HEK293 (cell line): ENCODE results near the gene CENPX.
"Not testable (repeated sequence)": the region's sequence is repeated elsewhere in the genome, so short reads cannot be mapped to it uniquely, and the experiment has no call there.

Source experiments
- CTCF ChIA-PET: fragments of 350-600 bp; formaldehyde crosslinking; extraction: SDS; loops from one replicate; lab custom pipeline; 2021; ENCODE audit warnings: antibody characterized with exemption; lab: Yijun Ruan, JAX
- POLR2A ChIA-PET: fragments of 300-600 bp; formaldehyde crosslinking; extraction: SDS; loops from one replicate; lab custom pipeline; 2020; ENCODE audit warnings: antibody characterized with exemption, inconsistent platforms; lab: Yijun Ruan, JAX
- H3K27ac ChIP-seq: fragments of 200-500 bp; sonication (Bioruptor generic); 2 replicates; pipeline ENCODE4 v1.5.1; 2014; ENCODE audit warnings: low read depth, low read length, control low read depth, inconsistent platforms; ENCODE audit errors: extremely low read depth
- H3K36me3 ChIP-seq, 2 experiments: fragments of 200-500 bp in 1 of 2; sonication (Bioruptor generic) in 1 of 2; 1 replicate in 1 of 2; 2 replicates in 1 of 2; pipeline ENCODE4 v1.5.1; 2014 to 2017; ENCODE audit warnings: inconsistent platforms in 2 of 2, low read length in 2 of 2; ENCODE audit not compliant: control insufficient read depth in 2 of 2, insufficient read depth in 1 of 2
- H3K4me1 ChIP-seq: fragments of 200-500 bp; sonication (Bioruptor generic); 2 replicates; pipeline ENCODE4 v1.5.1; 2014; ENCODE audit warnings: mild to moderate bottlenecking, low read length, inconsistent platforms; ENCODE audit not compliant: control insufficient read depth, insufficient read depth
- H3K4me3 ChIP-seq: 2 replicates; pipeline ENCODE4 v1.5.1; 2011; ENCODE audit warnings: low read depth, mild to moderate bottlenecking, control low read depth, low read length, moderate library complexity
- H3K9me3 ChIP-seq: fragments of 200-500 bp; sonication (Bioruptor generic); 2 replicates; pipeline ENCODE4 v1.5.1; 2014; ENCODE audit warnings: low read depth, low read length, inconsistent platforms; ENCODE audit not compliant: control insufficient read depth, insufficient read depth
- AEBP2 ChIP-seq: fragments of 450-650 bp; formaldehyde crosslinking; IDR thresholded peaks from 2 replicates; pipeline ENCODE4 v1.5.1; 2016; ENCODE audit warnings: missing biosample characterization, missing genetic modification characterization, borderline replicate concordance
- KLF10 ChIP-seq: fragments of 450-650 bp; IDR thresholded peaks from 2 replicates; pipeline ENCODE4 v1.5.1; 2018; ENCODE audit warnings: missing biosample characterization, mild to moderate bottlenecking, missing genetic modification characterization
- KLF8 ChIP-seq: fragments of 450-650 bp; formaldehyde crosslinking; IDR thresholded peaks from 2 replicates; pipeline ENCODE4 v1.5.1; 2016; ENCODE audit warnings: missing biosample characterization, missing genetic modification characterization
- OVOL3 ChIP-seq: fragments of 450-650 bp; formaldehyde crosslinking; IDR thresholded peaks from 2 replicates; pipeline ENCODE4 v1.5.1; 2016; ENCODE audit warnings: missing biosample characterization, missing genetic modification characterization
- SALL2 ChIP-seq: fragments of 450-650 bp; formaldehyde crosslinking; IDR thresholded peaks from 2 replicates; pipeline ENCODE4 v1.5.0; 2017; ENCODE audit warnings: missing biosample characterization, mild to moderate bottlenecking, missing genetic modification characterization, borderline replicate concordance
- SCRT1 ChIP-seq: fragments of 450-650 bp; formaldehyde crosslinking; IDR thresholded peaks from 2 replicates; pipeline ENCODE4 v1.5.1; 2016; ENCODE audit warnings: missing biosample characterization, missing genetic modification characterization, borderline replicate concordance
- SCRT2 ChIP-seq: fragments of 450-650 bp; formaldehyde crosslinking; IDR thresholded peaks from 2 replicates; pipeline ENCODE4 v1.5.1; 2016; ENCODE audit warnings: missing biosample characterization, missing genetic modification characterization
- TCF7L2 ChIP-seq: IDR thresholded peaks from 2 replicates; pipeline ENCODE4 v1.6.1; 2011; ENCODE audit warnings: low read depth, mild to moderate bottlenecking, inconsistent platforms, low read length, moderate library complexity, borderline replicate concordance
- ZBTB17 ChIP-seq: fragments of 450-650 bp; formaldehyde crosslinking; IDR thresholded peaks from 2 replicates; pipeline ENCODE4 v1.5.1; 2016; ENCODE audit warnings: missing biosample characterization, missing genetic modification characterization
- ZBTB6 ChIP-seq: fragments of 450-650 bp; formaldehyde crosslinking; IDR thresholded peaks from 2 replicates; pipeline ENCODE4 v1.5.1; 2017; ENCODE audit warnings: missing biosample characterization, missing genetic modification characterization
- ZBTB7A ChIP-seq: fragments of 450-650 bp; formaldehyde crosslinking; IDR thresholded peaks from 2 replicates; pipeline ENCODE4 v1.5.1; 2016; ENCODE audit warnings: low read depth, missing biosample characterization, missing genetic modification characterization
- ZNF157 ChIP-seq: fragments of 450-650 bp; formaldehyde crosslinking; IDR thresholded peaks from 2 replicates; pipeline ENCODE4 v1.5.1; 2016; ENCODE audit warnings: missing biosample characterization, missing genetic modification characterization
- ZNF174 ChIP-seq: fragments of 450-650 bp; formaldehyde crosslinking; IDR thresholded peaks from 2 replicates; pipeline ENCODE4 v1.5.0; 2017; ENCODE audit warnings: missing biosample characterization, mild to moderate bottlenecking, missing genetic modification characterization
- ZNF311 ChIP-seq: fragments of 450-650 bp; formaldehyde crosslinking; IDR thresholded peaks from 2 replicates; pipeline ENCODE4 v1.5.1; 2017; ENCODE audit warnings: missing biosample characterization, missing genetic modification characterization, borderline replicate concordance
- ZNF341 ChIP-seq: fragments of 450-650 bp; formaldehyde crosslinking; IDR thresholded peaks from 2 replicates; pipeline ENCODE4; 2016; ENCODE audit warnings: low read depth, missing biosample characterization, missing genetic modification characterization
- ZNF501 ChIP-seq: fragments of 450-650 bp; formaldehyde crosslinking; IDR thresholded peaks from 2 replicates; pipeline ENCODE4 v1.5.1; 2016; ENCODE audit warnings: missing biosample characterization, missing genetic modification characterization
- ZNF530 ChIP-seq: fragments of 450-650 bp; formaldehyde crosslinking; IDR thresholded peaks from 2 replicates; pipeline ENCODE4 v1.5.1; 2016; ENCODE audit warnings: low read depth, missing biosample characterization, missing genetic modification characterization
- ZNF626 ChIP-seq: fragments of 450-650 bp; sonication (Bioruptor Pico); formaldehyde crosslinking; IDR thresholded peaks from 2 replicates; pipeline ENCODE4 v1.5.1; 2018; ENCODE audit warnings: missing biosample characterization, missing genetic modification characterization, inconsistent platforms
- ZNF768 ChIP-seq: fragments of 450-650 bp; formaldehyde crosslinking; IDR thresholded peaks from 2 replicates; pipeline ENCODE4 v1.5.1; 2018; ENCODE audit warnings: missing biosample characterization, mild to moderate bottlenecking, missing genetic modification characterization
- ZSCAN16 ChIP-seq: fragments of 450-650 bp; formaldehyde crosslinking; IDR thresholded peaks from 2 replicates; pipeline ENCODE4 v1.5.1; 2016; ENCODE audit warnings: missing biosample characterization, missing genetic modification characterization

CENPX gene

GRCh38 chr17:81983011-81983638 is 39.6 kb downstream of the CENPX start:
- peaks cover 5% of the 10 kb centered on the region for H3K4me1 ChIP-seq
- peaks cover 9 to 54% of the 10 kb centered on the region in 2 experiments; a peak in 2 of 3 replicates for H3K36me3 ChIP-seq
- TF ChIP-seq AEBP2 (tag by site-specific recombination): no peak
- no peak for TF ChIP-seq ZBTB17 (tag by site-specific recombination)
- TF ChIP-seq ZNF768 (tag by site-specific recombination): no peak
- no peak for TF ChIP-seq OVOL3 (tag by site-specific recombination)
- no peak for TF ChIP-seq ZBTB7A (tag by site-specific recombination)
- TF ChIP-seq ZNF626 (tag by site-specific recombination): no peak
- no peak for TF ChIP-seq SALL2 (tag by site-specific recombination)
- TF ChIP-seq ZNF530 (tag by site-specific recombination): no peak
- no peak for TF ChIP-seq ZNF174 (tag by site-specific recombination)
- TF ChIP-seq ZNF157: no peak
- TF ChIP-seq SCRT1 (tag by site-specific recombination): no peak
- no peak for TF ChIP-seq ZNF341 (tag by site-specific recombination)
- TF ChIP-seq ZNF311 (tag by site-specific recombination): no peak
- no peak for TF ChIP-seq KLF10 (tag by site-specific recombination)
- no peak for TF ChIP-seq TCF7L2
- no peak for TF ChIP-seq KLF8 (tag by site-specific recombination)
- TF ChIP-seq ZNF501 (tag by site-specific recombination): no peak
- no peak for TF ChIP-seq SCRT2 (tag by site-specific recombination)
- no peak for TF ChIP-seq ZBTB6
- TF ChIP-seq ZSCAN16 (tag by site-specific recombination): no peak
- no peaks in the 10 kb centered on the region for H3K9me3 ChIP-seq
- no peak overlapping the region for H3K27ac ChIP-seq
- no peak overlapping the region for H3K4me3 ChIP-seq
- ChIA-PET CTCF (interaction anchor here (0.6 to 1.6 kb wide), 3 partner anchors 20 to 37 kb away, joined by 3 to 6 read pairs (median 4); no protein-coding TSS in a partner anchor), POLR2A (interaction anchor here (0.7 kb wide), 1 partner anchor 40 kb away, joined by 3 read pairs; the partner anchor contains the start of genes CENPX and LRRC45)

- CTCF ChIA-PET: interaction anchor here (0.6 to 3.3 kb wide), 3 partner anchors 22 to 63 kb away, joined by 3 to 16 read pairs (median 7); no protein-coding TSS in a partner anchor
Measured at GRCh38 chr17:81981511-81981910, 41.2 kb downstream of the CENPX start.

More at GRCh38 chr17:81981511-81981910, 41.2 kb downstream of the CENPX start:
- H3K4me3 ChIP-seq, H3K27ac ChIP-seq, POLR2A ChIA-PET, H3K9me3 ChIP-seq, H3K4me1 ChIP-seq: not testable (repeated sequence)
- peaks cover 9 to 48% of the 10 kb centered on the region in 2 experiments; a peak in 2 of 3 replicates for H3K36me3 ChIP-seq
